ENCODE data around the gene NRARP.
"Not testable (repeated sequence)": the region's sequence is repeated elsewhere in the genome, so short reads cannot be mapped to it uniquely, and the experiment has no call there.

NRARP gene

DNA sequence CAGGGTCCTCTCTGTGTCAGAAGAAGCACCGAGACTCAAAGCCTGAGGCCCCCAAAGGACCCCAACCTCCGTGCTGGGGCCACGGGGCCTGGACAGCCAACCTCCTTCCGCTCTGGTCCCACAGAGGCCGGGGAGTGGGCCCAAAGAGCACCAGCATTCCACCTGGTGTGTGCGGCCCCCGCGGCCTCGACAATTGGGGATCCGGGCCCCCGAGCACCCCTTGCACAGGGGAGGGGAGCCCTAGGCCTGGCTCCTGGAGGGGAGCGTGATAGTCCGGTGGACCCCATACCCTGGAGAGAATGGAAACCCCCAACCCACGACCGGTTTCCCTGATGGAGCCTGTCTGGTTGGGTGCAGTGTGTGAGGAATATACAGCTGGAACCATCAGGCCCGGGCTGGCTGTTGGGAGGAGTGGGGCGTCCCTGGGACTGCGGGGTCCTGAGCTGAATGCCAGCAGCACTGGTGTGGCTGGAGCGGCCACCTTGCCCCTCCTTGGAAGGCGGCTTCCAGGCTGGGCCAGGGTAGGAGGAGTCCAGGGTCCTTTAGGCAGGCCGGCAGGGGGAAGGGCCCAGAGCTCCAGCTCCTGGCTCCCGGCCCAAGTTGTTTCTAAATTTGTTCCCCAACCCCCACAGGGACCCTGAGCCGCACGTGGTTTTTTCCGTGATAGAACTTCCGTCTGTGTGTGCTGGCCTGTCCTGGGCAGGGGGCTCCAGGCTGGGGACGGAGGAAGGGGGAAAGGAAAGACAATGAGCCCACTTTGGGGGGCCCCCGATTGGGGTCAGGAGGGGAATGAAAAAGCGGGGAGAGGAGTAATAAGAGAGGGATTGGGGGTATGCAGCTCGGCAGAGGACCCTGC lies 25.4 kb downstream of the NRARP start:
- no peak for DNase-seq (ENCODE audit: low read depth)

DNA sequence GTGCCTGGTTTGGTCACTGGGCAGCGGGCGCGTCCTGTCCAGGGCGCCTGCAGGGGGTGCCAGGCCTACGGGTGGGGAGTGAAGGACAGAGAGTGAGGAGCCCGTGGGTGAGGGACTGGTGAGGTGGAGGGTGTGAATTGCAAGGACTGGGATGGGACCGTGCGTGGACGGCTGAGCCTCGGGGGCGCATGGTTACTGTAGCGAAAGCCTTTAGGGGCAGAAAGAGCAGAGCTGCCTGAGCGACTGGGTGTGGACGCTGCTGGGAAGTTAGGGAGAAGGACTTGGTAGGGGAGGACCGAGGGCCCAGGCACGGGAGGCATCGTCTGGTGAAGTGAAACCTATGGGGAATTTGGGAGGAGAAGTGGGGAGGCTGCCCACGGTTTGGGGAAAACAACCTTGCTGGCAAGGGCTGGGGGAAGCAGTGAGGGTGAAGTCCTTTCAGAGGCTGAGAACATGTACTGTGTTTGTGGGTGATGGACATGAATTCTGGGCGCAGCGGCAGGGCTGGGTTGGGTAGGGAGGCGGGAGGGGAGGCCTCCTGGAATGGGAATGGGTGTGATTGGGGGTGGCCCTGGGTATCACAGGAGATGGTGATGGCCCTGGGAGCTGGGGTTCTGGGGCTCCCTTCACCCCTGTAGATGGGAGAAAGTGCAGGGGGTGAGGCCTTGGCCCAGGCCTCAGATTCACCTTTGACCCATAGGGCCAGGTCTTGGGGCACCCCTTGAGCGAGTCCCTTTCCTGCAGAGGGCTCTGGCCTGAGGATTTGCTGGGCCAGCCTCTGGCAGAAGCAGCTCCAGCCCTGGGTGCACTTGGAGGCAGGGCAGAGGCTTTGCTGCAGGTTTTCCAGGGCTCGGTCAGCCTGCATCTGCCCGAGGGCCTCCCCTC lies 26.2 kb downstream of the NRARP start:
- no peak for DNase-seq (ENCODE audit: low read depth)

DNA sequence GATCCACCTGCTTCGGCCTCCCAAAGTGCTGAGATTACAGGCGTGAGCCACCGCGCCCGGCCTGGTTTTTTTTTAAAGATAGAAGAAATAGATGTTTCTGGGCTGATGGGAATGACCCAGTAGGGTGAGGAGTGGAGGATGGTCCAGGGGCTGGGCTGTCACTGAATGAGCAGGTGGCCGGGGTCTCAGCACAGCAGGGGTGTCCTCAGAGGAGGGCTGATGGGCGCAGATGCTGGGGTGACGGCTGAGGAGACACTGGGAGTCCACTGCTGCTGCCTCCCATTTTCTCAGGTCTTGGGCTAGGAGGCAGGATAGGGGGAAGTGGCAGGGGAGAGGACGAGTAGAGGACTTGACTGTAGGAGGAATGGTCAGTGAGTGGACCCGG lies 26.9 kb downstream of the NRARP start:
- no peak for DNase-seq (ENCODE audit: low read depth)

DNA sequence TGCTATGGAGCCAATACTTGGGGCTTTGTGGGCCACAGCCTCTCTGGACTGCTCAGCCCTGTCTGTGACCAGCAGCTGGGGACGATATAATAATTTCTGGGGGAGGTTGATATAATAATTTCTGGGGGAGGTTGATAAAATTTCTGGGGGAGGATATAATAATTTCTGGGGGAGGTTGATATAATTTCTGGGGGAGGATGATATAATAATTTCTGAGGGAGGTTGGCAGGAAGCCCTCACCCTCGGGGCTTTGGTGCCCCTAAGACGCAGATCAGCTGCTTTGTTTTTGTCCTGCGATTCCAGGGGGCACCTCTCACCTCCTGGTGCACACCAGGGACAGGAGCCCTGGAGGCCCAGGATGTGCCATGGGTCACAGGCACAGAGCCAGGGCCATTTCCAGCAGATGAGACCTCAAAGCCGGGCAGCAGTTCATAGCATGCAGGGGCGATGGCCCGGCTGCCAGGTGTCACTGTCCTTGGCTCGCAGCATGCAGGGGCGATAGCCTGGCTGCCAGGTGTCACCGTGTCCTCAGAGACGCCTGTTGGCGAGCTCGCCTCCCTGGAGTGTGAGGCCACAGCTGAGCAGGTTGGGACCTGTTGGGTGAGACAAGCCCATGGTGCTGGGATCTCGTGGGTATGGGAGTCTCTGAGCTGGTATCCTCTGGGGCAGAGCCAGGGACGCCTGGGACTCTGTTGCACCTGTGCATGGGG lies 28.3 kb downstream of the NRARP start:
- no peak for DNase-seq (ENCODE audit: low read depth)

DNA sequence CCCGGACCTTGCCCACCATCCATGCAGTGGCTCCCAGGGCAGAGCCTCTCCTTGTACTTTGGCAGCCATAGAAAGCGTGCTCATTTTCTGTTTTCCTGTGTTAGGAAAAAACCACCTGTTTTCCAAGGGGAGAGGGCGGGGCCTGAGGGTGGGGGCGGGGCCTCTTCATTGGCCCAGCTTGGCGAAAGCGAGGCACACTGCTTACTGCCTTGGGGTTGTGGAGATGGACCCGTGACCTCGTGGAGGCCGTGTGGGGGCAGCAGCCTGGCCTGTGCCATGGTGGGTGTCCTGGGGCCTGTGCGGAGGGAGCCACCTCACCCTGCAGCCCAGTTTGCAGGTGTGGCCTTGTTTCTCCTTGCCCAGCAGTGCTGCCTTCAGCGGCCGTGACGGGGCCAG lies 29.0 kb downstream of the NRARP start:
- DNase-seq (ENCODE audit: low read depth), result no peak

DNA sequence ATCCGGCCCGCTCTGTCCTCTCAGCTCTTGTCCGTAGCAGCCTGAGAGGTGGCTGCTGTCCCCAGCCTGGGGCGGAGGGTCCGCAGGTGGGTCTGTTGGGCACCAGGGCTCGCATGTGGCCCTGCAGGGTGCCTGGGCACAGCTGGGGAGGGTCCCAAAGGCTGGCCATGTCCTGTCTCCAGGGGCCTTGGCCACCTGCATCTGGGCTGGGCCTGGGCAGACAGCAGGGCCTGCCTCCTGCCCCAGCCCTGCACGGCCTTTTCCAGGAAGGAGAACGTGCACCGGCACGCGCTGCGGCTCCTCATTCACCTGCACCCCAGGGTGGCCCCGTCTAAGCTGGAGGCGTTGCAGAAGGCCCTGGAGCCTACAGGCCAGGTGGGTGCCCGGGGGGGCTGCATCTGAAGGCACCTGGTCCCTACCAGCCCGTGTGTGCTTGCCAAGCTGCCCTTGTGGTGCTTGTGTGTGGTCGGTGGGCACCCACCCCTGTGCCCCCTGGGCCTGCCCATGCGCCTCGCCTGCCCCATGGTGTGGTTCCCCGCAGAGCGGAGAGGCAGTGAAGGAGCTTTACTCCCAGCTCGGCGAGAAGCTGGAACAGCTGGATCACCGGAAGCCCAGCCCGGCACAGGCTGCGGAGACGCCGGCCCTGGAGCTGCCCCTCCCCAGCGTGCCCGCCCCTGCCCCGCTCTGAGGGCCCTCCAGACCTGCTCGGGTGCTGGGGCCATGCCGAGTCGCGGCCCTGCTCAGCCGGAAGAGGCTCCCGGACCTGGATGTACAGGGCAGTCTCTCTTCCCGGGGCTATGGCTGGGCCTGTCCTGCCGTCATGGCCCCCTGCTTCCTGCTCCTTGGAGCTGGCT lies 29.6 kb downstream of the NRARP start:
- no peak for DNase-seq (ENCODE audit: low read depth)

DNA sequence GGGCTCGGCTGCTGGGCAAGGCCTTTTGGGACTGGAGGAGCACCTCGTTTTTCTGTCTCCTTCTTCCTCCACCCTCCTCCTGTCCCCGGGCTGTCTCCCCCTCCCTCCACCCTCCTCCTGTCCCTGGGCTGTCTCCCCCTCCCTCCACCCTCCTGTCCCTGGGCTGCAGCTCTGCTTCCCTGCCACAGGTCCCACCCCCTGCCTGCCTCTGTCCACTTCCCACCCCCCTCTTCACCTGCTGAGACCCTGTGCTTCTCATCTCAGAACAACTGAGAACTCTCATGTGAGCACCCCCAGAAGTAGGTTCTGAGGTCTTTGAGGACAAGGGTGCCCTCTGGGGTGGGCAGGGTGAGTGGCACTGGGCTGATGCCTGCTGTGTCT lies 30.4 kb downstream of the NRARP start:
- DNase-seq (ENCODE audit: low read depth), result no peak

DNA sequence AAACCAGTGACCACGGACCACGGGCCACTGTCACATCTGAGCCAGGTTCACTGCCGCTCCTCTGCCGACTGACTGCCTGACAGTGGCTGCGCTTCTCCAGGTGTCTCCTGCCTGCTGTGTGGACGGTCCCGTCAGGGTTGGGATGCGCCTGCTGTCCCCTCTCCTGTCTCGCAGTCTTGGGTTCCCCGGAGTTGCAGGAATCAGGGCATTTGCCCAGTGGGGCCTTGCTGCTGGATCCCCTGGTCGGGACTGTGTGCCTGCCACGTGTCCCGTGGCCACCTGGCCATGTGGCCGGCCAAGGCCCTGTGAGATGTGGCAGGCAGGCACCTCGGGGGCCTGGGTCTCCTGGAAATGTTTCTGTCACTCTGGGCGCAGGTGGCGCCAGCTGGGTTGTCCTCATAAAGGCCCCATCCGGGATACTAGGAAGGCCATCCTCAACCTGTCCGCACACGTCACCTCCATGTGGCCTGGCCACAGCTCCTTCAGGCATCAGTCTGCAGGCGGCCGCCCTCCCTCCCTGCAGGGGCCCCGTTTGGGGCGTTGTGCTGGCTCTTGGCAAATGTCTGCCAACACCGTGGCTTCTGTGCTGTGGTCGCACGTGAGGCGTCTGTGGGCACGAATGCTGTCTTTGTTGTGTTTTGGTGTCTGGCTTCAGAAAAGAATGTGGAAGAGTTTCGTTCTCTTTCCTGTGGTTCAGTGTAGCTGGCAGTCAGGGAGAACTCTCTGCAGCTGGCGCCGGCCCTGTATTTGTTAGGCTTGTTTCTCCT lies 31.0 kb downstream of the NRARP start:
- no peak for DNase-seq (ENCODE audit: low read depth)

DNA sequence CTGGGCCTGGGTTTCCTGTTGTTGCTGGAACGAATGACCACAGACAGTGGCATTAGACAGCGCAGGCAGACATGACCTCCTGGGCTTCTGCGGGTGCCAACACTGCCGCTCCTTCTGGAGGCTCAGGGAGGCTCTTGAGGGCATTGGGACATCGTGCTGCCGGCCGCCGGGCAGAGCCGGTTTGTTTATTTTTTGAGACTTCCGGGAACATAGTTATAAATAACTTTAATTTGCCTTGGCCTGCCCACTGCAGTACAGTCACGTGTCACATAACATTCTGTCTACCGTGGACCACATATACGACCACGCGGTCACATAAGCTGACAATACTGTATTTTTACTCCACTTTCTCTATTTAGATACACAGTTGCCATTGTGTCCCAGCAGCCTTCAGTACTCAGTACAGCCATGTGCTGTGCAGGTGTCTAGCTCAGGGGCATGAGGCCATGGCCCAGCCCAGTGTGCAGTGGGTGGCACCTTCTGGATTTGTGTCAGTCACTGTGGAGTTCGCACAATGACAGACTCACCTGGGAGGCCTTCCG lies 32.8 kb downstream of the NRARP start:
- DNase-seq (ENCODE audit: low read depth), result no peak

DNA sequence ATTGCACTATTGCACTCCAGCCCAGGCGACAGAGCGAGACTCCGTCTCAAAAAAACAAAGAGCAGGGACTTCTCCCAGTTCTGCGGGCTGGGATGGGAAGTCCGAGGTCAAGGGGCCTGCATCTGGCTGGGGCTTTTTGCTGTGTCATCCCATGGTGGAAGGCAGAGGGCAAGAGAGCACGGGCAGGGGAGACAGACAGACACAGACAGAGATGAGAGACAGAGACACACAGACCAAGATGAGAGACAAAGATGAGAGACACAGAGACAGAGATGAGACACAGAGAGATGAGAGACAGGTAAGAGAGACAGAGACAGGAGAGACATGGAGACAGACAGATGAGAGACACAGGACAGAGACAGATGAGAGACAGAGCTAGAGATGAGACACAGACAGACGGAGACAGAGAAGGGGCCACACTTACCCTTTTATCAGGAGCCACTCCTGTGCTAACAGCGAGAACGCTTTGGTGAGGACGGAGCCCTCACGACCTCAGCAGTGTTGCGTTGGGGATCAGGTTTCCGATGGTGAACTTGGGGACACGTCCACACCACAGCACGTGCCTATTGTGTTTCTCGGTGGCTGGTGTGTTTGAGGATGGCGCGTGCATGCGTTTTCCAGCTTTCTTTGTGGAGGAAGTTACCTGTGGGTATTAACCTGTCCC lies 33.4 kb downstream of the NRARP start:
- DNase-seq (ENCODE audit: low read depth), result no peak

DNA sequence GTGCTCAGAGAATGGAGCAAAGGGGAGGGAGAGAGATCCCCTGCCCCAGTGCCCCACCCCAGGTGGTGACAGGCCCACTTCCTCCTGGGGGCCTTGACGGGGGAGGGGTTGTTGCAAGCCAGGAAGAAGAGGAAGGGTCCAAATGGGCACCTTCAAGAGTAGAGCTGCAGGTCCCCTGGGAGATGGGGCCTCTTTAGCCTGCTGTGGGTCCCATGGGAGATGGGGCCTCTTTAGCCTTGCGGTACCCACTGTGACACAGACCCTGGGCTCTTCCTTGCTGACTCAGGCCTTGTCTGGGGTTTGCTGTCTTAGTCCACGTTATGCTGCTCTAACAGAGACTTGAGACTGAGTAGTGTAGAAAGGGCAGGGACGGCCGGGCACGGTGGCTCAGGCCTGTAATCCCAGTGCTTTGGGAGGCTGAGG lies 34.1 kb downstream of the NRARP start:
- DNase-seq (ENCODE audit: low read depth), result no peak

DNA sequence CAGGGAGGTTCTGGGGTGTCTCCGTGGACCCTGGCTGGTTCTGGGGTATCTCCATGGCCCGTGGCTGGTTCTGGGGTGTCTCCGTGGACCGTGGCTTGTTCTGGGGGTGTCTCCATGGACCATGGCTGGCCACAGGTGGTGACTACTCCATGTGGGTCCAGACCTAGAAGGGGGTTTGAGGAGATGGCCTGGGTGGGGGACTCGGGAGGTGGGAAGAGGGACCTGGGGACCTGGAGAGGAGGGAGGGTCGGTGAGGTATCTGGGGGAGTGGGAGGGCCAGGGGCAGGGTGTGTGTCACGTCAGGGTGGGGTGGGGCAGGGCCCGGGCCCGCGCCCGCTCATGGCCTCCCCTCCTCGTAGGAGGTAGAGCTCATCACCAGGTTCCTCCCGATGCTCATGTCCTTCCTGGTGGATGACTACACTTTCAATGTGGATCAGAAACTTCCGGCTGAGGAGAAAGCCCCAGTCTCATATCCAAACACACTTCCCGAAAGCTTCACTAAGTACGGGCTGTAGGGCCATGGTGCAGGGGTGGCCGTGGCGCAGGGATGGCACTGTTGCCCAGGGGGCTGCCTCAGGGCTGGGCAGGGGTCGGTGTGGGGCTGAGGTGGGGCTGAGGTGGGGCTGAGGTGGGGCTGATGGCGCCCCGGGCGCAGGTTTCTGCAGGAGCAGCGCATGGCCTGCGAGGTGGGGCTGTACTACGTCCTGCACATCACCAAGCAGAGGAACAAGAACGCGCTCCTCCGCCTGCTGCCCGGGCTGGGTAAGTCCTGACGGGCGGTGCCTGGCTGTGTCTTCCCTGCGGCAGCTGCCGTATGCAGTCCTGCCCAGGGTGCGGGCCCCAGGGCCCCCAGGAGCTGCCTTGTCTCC lies 35.3 kb downstream of the NRARP start:
- no peak for DNase-seq (ENCODE audit: low read depth)

DNA sequence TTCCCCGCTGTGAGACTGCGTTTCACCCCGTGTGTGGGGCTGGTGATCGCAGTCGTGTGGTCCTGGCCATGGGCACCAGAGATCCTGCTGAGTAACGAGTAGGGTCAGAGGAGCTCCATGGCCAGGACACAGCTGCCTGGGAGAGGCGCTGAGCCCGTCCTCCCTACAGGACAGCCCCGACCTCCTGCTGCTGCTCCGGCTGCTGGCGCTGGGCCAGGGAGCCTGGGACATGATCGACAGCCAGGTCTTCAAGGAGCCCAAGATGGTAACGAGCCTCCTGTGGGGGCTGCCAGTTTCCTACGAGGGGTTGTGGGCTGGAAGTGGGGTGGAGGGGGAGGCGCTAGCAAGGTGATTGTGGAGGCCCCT lies 35.9 kb downstream of the NRARP start:
- DNase-seq (ENCODE audit: low read depth), result no peak

DNA sequence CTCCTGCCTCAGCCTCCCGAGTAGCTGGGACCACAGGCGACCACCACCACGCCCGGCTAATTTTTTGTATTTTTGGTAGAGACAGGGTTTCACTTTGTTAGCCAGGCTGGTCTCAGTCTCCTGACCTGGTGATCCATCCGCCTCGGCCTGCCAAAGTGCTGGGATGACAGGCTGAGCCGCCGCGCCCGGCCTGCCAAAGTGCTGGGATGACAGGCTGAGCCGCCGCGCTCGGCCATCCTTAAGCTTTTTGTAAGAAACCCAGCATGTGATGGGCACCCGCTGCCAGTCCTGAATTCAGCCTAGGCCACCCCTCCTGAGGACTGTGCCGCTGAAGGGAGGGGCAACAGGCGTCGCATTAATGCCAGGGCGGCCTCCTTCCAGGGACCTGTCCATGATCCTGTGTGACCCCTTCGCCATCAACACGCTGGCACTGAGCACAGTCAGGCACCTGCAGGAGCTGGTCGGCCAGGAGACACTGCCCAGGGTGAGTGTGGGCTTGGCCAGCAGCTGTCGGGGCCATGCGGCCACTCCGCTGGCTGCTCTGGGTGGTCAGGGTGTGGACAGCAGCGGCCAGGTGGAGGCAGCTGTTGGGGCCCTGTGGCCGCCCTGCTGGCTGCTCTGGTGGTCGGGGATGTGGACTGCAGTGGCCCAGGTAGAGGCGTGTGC lies 36.4 kb downstream of the NRARP start:
- no peak for DNase-seq (ENCODE audit: low read depth)

DNA sequence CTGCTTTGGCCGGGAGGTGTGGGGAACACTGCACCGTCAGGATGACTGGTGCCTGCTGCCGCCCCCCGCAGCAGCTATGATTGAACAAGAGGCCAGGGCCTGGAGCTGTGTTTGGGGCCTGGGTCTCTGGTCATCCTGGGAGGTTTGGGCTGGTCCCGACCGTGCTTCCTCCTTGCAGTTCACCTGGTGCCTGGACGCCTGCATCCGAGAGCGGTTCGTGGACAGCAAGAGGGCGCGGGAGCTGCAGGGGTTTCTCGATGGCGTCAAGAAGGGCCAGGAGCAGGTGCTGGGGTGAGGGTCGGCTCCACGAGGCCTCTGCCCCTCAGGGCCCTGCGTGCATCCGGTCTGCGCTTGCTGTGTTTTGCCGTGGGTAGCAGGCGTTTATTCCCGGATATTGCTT lies 38.0 kb downstream of the NRARP start:
- DNase-seq (ENCODE audit: low read depth), result no peak

DNA sequence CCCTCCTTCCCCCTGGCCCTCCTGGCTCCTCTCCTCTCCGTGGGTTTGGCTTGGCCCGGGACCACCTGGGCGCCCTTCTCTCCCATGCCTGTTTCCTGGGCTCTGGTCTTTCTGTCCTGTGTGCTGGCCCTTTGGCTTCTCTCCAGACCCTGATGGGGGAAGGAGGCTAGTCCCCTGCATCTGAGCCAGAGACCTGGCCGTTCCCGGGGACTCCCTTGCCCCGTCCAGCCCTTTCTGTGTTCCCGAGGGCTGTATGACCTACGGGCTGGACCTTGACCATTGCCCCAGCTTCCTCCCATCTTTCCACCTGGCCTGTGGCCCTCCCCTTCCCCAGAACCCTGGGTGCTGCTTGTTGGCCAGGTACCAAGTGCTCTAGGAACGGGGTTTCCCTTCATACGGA lies 38.6 kb downstream of the NRARP start:
- DNase-seq (ENCODE audit: low read depth), result no peak

DNA sequence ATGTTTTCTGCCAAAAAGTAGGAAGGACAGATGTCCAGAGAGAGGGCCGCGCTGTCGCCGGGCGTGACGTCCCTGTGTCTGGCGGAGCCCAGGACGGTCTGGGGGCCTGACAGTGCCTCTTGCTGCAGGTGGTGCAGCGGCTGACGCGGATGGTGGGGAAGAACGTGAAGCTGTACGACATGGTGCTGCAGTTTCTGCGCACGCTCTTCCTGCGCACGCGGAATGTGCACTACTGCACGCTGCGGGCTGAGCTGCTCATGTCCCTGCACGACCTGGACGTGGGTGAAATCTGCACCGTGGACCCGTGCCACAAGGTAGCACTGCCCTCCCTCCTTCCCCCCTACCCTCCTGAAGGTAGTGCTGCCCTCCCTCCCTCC lies 39.2 kb downstream of the NRARP start:
- DNase-seq (ENCODE audit: low read depth), result no peak

DNA sequence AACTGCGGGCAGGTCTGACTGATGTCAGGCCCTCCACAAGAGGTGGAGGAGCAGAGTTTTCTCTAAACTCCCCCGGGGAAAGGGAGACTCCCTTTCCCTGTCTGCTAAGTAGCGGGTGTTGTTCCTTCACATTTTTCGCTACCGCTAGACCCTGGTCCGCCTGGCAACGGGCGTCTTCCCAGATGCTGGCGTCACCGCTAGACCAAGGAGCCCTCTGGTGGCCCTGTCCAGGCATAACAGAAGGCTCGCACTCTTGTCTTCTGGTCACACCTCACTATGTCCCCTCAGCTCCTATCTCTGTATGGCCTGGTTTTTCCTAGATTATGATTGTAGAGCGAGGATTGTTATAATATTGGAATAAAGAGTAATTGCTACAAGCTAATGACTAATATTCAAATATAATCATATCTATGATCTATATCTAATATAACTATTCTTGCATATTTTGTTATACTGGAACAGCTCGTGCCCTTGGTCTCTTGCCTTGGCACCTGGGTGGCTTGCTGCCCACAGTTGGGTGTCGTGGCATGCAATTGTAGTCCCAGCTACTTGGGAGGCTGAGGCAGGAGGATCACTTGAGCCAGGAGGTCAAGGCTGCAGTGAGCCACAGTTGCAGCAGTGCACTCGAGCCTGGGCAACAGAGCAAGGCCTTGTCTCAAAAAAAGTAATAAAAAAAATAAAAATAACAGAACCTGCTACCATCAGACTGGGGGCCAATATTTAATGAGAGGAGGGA lies 39.7 kb downstream of the NRARP start:
- DNase-seq (ENCODE audit: low read depth), result not testable (repeated sequence)

All from stimulated activated CD8-positive, alpha-beta memory T cell treated with anti-CD3 and anti-CD28 coated beads, Interleukin-15, amount 100 ng/mL, for 1 hour (primary cell).